ENCODE measurements around the gene BANF1. TPM values are rescaled to one million over a fixed set of nuclear protein-coding genes. Genes with fewer than 3 reads are reported as not detected.
A peak's percentile ranks its signal among the peaks of the same experiment; 100 is the strongest.
"Not testable (repeated sequence)": the region's sequence is repeated elsewhere in the genome, so short reads cannot be mapped to it uniquely, and the experiment has no call there.

BANF1 gene
- total RNA-seq, 1 donor from 2014 or later: 238 TPM

- intact Hi-C loops (cut with micrococcal nuclease): no loop called here
- no peak for ATAC-seq
- DNase-seq: no peak
Measured at GRCh38 chr11:66006134-66006890, 4.0 kb downstream of the BANF1 start.

DNA sequence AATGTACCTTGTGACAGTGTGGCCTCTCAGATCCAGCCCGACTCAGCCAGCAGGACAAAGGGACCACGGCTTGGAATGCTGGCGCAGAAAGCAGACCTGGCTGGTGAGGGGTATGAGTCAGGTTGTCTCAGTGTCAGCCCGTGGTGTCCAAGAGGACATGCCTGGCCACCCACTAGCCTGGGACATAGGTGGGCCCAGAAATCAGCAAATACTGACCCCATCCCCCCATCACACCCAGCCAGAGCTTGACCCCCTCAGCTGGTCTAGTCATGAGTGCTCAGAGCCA lies 4.5 kb downstream of the BANF1 start:
- DNase-seq: no peak
- ATAC-seq: no peak
- intact Hi-C loops (cut with micrococcal nuclease): no loop called here

DNA sequence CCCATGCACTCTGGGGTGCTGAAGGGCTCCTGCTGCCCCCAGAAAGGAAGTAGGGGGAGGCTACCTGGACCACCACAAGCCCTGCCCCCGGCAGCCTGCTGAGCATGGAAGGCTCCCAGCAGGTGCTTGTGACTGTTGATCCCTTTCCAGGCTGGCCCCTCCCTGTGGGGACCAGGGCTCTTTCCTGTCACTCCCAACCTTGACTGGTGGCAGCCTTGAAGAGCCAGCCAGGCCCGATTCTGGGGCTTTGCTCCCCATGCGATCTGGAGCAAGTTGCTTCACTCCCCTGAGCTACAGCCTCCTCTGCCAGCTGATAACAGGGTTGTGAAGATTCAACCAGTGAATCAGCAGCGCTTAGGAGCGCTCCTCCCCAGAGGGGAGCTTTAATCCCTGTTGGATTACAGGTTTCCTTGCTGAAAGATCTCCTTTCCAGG lies 4.9 kb downstream of the BANF1 start:
- intact Hi-C loops (cut with micrococcal nuclease): no loop called here
- DNase-seq (no peak), ATAC-seq (no peak)

DNA sequence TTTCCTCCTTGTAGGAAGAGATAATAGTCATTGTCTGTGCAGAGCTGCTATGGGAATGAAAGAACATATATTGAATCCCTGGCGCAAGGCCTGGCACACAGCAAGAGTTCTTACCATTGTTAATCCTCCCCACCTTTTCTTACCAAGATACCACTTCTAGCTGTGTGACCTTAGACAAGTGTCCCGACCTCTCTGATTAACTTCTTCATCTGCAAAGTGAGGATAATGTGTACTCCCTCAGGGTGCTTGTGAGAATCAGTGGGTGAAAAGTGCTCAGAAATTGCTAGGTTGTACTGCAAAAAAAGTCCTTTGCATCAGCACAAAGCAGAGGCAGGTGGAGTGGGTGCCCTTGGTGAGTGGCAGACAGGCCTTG lies 5.8 kb downstream of the BANF1 start:
- ATAC-seq (no peak), DNase-seq (no peak)
- intact Hi-C loops (cut with micrococcal nuclease): no loop called here

DNA sequence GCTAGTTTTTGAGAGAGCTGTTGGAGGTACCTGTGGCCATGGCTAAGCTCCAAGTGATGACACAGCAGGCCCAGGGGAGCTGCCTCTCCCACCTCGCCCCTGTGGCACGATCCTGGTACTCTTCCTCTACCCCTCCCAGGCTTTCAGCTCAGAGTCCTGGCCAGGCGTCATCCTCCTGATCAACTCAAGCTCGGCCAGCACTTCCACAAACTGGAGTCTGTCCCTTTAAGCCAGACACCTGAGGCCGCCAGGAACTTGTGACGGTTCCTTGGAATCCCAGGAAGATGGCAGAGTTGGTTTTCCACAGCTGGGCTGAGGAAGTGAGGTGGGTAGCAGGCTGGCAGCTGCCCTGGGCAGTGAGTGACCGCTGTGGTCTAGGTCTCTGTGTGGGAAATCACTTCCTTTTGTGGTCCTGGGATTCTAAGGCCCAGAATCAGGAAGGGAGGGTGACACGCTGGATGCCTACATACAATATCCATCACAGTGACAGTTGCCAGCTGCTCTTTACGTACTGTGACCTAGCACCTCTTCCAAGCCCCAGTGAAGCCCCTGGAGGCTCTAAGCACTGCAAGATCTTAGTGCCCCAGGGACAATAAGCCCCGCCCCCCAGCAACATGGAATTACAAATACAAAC lies 6.3 kb downstream of the BANF1 start:
- intact Hi-C loops (cut with micrococcal nuclease): no loop called here
- ATAC-seq (no peak), DNase-seq (no peak)

GRCh38 chr11:66010036-66010435 lies 7.7 kb downstream of the BANF1 start:
- ATAC-seq; intact Hi-C loops (cut with micrococcal nuclease): not testable (repeated sequence)

DNA sequence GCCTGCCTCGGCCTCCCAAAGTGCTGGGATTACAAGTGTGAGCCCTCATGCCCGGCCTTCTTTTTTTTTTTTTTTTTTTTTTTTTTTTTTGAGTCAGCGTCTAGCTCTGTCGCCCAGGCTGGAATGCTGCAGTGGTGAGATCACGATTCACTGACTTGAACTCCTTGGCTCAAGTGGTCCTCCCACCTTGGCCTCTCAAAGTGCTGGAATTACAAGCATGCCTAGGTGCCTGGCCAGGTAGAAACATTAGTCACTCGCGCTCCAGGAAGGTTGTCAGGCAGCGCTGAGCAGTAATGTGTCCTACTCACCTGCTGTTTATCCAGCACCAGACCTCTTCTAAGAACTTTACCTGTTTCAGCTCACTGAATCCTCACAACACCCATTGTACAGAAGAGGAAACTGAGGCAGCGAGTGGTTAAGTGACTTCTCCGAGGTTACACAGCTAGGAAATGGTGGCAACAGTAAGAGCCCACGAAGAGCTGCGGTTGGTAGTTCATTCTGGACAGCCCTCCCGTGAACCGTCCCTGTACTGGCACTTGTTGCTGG lies 9.0 kb downstream of the BANF1 start:
- ATAC-seq (no peak), DNase-seq (no peak)
- intact Hi-C loops (cut with micrococcal nuclease): no loop called here

More at GRCh38 chr11:66010036-66010435, 7.7 kb downstream of the BANF1 start:
- DNase-seq: not testable (repeated sequence)

GRCh38 chr11:66011785-66012303 lies 9.5 kb downstream of the BANF1 start, which contains the start of gene CST6:
Gene CST6 (plus strand): TSS chr11:66012008. CDS start chr11:66012045, 37 bp downstream.
- ATAC-seq: no peak
- no peak for DNase-seq
- intact Hi-C loops (cut with micrococcal nuclease): no loop called here

- intact Hi-C loops (cut with micrococcal nuclease): no loop called here
- ATAC-seq (no peak), DNase-seq (no peak)
Measured at GRCh38 chr11:66012371-66012945, 10.2 kb downstream of the BANF1 start.

GRCh38 chr11:66012946-66013761 lies 10.9 kb downstream of the BANF1 start:
- ATAC-seq: no peak
- intact Hi-C loops (cut with micrococcal nuclease): no loop called here
- DNase-seq: no peak

GRCh38 chr11:66013762-66014100 lies 11.4 kb downstream of the BANF1 start:
- ATAC-seq: no peak
- DNase-seq: no peak
- intact Hi-C loops (cut with micrococcal nuclease): no loop called here

DNA sequence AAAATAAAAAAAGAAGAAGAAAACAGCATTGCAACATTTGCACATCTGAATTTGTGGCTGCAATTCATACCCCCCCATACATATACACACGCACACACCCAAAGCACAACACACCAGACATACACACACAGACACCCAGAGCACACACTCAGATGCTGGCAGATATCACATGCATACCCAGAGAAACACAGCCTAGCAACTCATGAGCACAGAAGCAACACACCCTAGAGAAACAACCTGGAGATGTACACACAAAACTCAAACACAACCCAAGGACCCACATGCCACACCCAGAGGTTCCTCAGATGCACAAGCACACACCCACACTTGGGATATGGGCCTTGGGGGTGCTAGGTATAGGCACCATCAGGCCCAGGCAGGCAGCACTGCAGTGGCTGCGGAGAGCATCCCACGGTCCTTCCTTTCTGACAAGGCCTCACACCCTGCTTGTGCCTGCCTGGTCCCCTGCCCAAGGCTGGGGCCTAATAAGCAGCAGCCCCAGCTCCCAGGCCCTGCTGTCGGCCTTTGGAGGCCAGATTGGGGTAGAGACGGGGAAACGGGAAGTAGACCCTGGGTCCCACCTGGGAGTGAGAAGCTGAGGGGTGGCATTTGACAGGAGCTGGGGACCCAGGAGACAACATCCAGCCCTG lies 12.6 kb downstream of the BANF1 start:
- ATAC-seq: no peak
- DNase-seq: no peak
- intact Hi-C loops (cut with micrococcal nuclease): no loop called here

DNA sequence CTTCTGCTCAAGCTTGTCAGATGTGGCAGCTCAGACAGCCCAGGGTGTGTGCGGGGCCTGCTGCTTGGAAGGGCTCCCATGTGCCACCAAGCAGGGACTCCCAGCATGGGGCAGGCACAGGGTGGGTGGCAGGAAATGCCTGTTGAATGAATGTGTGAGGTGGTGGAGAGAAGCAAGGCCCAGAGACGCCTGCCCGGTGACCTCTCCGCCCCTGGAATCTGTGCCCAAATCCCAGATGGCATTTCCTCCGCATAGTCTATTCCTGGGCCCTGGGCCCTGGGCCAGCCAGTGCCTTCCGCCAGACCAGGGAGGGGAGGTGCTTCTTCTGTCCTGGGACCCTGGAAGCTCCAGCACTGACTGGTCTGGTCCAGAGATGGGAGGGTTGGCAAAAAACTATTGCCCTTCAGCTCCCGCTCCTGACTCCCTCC lies 13.2 kb downstream of the BANF1 start:
- intact Hi-C loops (cut with micrococcal nuclease): no loop called here
- ATAC-seq: peak; percentile 79
- DNase-seq: peak; percentile 63

GRCh38 chr11:66015936-66016792 lies 13.9 kb downstream of the BANF1 start:
- ATAC-seq (peak; percentile 12), DNase-seq (no peak)
- intact Hi-C loops (cut with micrococcal nuclease): no loop called here

DNA sequence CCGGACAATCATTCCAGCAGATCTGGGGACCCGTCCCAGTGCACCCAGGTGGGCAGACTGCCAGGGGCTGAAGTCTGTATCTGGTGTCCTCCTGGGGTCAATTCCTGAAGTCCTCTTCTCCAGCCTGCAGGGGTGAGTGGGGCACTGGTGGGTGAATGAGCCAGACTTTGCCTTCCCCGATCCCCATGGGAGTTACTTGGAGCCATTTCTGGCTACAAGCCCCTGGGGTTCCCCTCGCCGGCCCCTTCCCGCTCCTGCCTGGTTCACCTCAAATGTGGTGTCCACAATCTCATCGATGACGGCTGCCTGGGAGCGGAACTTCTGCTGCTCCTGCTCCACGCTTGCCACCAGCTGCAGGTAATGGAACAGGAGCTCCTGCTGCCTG lies 14.5 kb downstream of the BANF1 start:
- DNase-seq (no peak), ATAC-seq (no peak)
- intact Hi-C loops (cut with micrococcal nuclease): no loop called here

GRCh38 chr11:66017321-66017720 lies 15.0 kb downstream of the BANF1 start:
- DNase-seq: no peak
- ATAC-seq: no peak
- intact Hi-C loops (cut with micrococcal nuclease): no loop called here

- ATAC-seq (no peak), DNase-seq (no peak)
- intact Hi-C loops (cut with micrococcal nuclease): no loop called here
Measured at GRCh38 chr11:66020212-66020611, 17.9 kb downstream of the BANF1 start.

Data from left ventricle myocardium superior (tissue), 1 donor.